ENCODE data around the gene ZSCAN30. TPM values are rescaled to one million over a fixed set of nuclear protein-coding genes. Genes with fewer than 3 reads are reported as not detected.
A peak's percentile ranks its signal among the peaks of the same experiment; 100 is the strongest.

Gene ZSCAN30
- total and polyA plus RNA-seq, 8 donors = 15.0 to 68.7 (median 58.4) TPM

DNA sequence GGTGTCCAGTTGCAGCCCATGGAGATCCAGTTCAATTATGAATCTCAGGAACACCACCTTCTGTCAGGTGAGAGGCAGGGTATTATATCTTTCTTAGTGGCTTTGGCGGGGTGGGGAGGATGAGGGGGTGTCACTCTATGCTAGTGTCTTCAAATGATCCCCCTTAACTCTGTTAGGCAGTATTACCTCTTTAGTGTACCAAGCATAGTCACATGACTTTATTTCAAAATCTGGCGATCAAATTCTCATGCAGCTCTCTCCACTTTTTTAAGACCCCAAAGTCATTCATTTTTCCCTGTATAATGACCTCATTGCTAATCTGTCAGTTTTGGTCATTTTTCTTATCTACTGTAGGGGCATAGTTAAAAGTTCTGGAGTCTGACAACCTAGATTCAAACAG is 1.1 kb upstream of the ZSCAN30 start:
- intact Hi-C loops (cut with DNase I) = loop anchor here in 1 of 2 donors (5.0 kb wide), 1 partner anchor 51 kb away; the partner anchor contains the start of gene ZNF24
- Histone ChIP-seq H3K27ac (no peak overlapping the region), H3K27me3 (no peaks in the 10 kb centered on the region), H3K4me1 (peaks cover 9 to 23% of the 10 kb centered on the region in 2 donors), H3K9me3 (no peaks in the 10 kb centered on the region), H3K4me3 (peak overlapping the region; percentile 76 to 89), H3K36me3 (peaks cover 0 to 22% of the 10 kb centered on the region in 2 donors)
- DNase-seq = no peak
- TF ChIP-seq, protein P1, sequence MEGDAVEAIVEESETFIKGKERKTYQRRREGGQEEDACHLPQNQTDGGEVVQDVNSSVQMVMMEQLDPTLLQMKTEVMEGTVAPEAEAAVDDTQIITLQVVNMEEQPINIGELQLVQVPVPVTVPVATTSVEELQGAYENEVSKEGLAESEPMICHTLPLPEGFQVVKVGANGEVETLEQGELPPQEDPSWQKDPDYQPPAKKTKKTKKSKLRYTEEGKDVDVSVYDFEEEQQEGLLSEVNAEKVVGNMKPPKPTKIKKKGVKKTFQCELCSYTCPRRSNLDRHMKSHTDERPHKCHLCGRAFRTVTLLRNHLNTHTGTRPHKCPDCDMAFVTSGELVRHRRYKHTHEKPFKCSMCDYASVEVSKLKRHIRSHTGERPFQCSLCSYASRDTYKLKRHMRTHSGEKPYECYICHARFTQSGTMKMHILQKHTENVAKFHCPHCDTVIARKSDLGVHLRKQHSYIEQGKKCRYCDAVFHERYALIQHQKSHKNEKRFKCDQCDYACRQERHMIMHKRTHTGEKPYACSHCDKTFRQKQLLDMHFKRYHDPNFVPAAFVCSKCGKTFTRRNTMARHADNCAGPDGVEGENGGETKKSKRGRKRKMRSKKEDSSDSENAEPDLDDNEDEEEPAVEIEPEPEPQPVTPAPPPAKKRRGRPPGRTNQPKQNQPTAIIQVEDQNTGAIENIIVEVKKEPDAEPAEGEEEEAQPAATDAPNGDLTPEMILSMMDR (IDR thresholded peaks at IDR 0.05) = no peak
- no peak for ATAC-seq

DNA sequence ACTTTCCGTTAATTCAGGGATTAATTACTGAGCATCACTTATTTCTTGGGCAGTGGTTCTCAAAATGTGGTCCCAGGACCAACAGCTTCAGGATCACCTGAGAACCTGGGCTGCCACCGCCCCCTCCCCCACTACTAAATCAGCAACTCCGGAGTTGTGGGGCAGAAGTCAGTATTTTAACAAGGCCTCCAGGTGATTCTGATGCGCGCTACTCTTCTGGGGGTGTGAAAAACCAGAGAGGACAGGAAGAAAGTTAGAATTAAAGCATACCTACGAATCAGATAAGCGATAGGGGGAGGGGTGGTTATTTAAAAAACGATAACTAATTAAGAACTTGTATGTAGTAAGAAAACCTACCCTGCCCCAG is 319 bp downstream of the ZSCAN30 start:
- intact Hi-C loops (cut with DNase I) = loop anchor here in 1 of 2 donors (5.0 kb wide), 1 partner anchor 53 kb away; the partner anchor contains the start of gene ZNF24
- DNase-seq = peak in 2 of 4 donors; percentile 39 to 40
- H3K27ac ChIP-seq = peak overlapping the region; percentile 80 to 85
- peaks cover 0 to 10% of the 10 kb centered on the region in 2 donors for H3K9me3 ChIP-seq
- TF ChIP-seq, protein P1 (IDR thresholded peaks at IDR 0.05) = no peak
- H3K27me3 ChIP-seq = no peaks in the 10 kb centered on the region
- peak; percentile 61 for ATAC-seq
- H3K4me3 ChIP-seq = peak overlapping the region; percentile 76 to 89
- peaks cover 9 to 23% of the 10 kb centered on the region in 2 donors for H3K4me1 ChIP-seq
- peaks cover 0 to 12% of the 10 kb centered on the region in 2 donors for H3K36me3 ChIP-seq

DNA sequence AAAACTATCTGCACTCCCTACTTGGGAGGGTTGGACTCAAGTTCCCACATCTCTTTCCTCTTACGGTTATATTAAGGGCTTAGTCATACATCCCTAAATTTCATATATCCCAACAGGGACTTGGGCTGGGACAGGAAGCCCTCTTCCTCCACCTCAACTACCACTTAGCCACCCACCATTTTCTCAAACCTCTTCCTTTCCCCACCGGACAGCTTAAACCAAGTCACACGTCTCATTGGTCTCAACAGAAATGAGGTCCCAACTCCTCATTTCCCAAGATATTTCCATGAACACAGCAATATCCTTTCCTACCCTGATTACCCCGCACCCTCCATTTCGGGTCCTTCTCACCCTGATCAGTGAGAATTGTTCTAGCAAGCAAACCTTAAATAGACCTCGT is 736 bp downstream of the ZSCAN30 start:
- TF ChIP-seq, protein P1 (IDR thresholded peaks at IDR 0.05) = no peak
- intact Hi-C loops (cut with DNase I) = no loop called here
- Histone ChIP-seq H3K27ac (peak overlapping the region; percentile 80 to 85), H3K27me3 (no peaks in the 10 kb centered on the region), H3K4me3 (peak overlapping the region; percentile 76 to 89), H3K36me3 (peaks cover 0 to 13% of the 10 kb centered on the region in 2 donors), H3K4me1 (peaks cover 9 to 23% of the 10 kb centered on the region in 2 donors), H3K9me3 (peaks cover 0 to 14% of the 10 kb centered on the region in 2 donors)
- peak in 1 of 4 donors; percentile 13 for DNase-seq
- ATAC-seq = peak; percentile 2

DNA sequence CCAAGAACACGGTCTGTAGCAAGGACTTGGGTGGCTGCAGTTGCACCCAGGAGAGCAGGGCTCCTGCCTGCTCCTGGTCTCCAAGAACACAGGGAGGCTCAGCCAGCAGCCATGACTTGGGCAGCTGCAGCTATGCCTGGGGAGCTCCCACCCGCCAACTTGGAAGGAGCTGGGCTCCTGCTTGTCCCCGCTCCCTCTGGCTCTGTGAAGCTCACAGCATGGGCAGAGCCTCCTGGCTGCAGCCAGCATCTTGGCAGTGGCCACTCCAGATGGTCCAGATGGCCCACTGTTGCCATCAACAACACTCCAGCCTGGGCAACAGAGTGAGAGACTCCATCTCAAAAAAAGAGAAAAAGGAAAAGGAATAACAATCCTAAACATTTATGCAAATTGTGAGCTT is 5.2 kb downstream of the ZSCAN30 start:
- TF ChIP-seq, protein P1 (IDR thresholded peaks at IDR 0.05) = no peak
- no peak overlapping the region for H3K27ac ChIP-seq

DNA sequence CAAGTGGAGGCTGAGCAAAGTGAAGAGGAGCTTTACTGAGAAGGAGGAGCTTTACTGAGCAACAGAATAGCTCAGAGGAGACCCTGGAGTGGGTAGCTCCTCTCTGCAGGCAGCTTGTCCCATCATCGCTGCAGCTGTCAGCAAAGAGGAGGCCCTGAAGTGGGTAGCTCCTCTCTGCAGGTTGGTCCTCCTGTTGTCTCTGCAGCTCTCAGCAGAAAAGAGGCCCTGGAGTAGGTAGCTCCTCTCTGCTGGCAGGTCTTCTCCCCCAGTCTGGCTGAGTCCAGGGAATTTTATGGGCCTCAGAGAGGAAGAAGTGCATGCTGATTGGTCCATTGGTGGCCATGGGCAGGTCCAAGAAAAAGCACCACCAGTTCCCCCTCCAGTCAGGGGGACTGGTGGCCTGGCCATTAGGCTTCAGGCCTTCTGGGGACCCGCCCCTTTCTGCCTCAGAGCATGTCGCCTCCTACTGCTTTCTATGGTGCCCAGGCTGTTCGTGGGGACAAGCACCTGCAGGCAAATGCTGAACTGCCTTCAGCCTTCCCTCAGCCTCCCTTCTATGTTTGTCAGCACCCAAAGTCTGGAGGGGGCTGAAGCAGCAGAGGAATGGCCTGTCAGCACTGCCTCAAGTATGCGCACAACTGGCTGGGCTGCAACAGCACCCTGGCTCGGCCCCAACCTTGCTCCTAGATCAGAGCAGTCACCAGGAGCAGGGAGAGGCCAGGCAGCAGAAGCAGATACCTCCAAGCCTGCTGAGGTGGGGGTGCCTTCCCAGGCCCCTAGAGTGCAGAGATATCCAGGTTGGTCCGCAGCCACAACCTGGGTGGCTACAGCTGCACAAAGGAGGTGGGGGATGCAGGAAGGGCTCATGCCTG is 5.9 kb downstream of the ZSCAN30 start:
- intact Hi-C loops (cut with DNase I) = no loop called here
- ATAC-seq = no peak

More for the DNA sequence above, 5.2 kb downstream of the ZSCAN30 start:
- DNase-seq = peak in 1 of 4 donors; percentile 49
- Histone ChIP-seq H3K36me3 (peaks cover 0 to 17% of the 10 kb centered on the region in 2 donors), H3K27me3 (no peaks in the 10 kb centered on the region), H3K4me1 (peaks cover 0 to 4% of the 10 kb centered on the region in 2 donors), H3K4me3 (no peak overlapping the region), H3K9me3 (peaks cover 0 to 21% of the 10 kb centered on the region in 2 donors)
- intact Hi-C loops (cut with DNase I) = no loop called here
- no peak for ATAC-seq

More for the DNA sequence above, 5.9 kb downstream of the ZSCAN30 start:
- H3K27ac ChIP-seq = no peak overlapping the region
- TF ChIP-seq, protein P1 (IDR thresholded peaks at IDR 0.05) = no peak
- H3K9me3 ChIP-seq = peaks cover 0 to 21% of the 10 kb centered on the region in 2 donors
- peaks cover 0 to 17% of the 10 kb centered on the region in 2 donors for H3K36me3 ChIP-seq
- no peaks in the 10 kb centered on the region for H3K27me3 ChIP-seq
- H3K4me3 ChIP-seq = no peak overlapping the region
- H3K4me1 ChIP-seq = peaks cover 0 to 2% of the 10 kb centered on the region in 2 donors
- no peak for DNase-seq

Measured in left lung (tissue), 10 donors.